Loucy (cell line): ENCODE results near the gene KCNN3.
A peak's percentile ranks its signal among the peaks of the same experiment; 100 is the strongest.

Experiments used
- H2AFZ ChIP-seq: fragments of 200-600 bp; sonication (generic); 2 replicates; pipeline ENCODE4 v1.6.0; 2016; ENCODE audit warnings: antibody characterized with exemption, mild to moderate bottlenecking, low read length, moderate library complexity
- H3F3A ChIP-seq: fragments of 200-600 bp; 2 replicates; pipeline ENCODE4 v1.6.0; 2016; ENCODE audit warnings: antibody characterized with exemption, low read depth, mild to moderate bottlenecking
- H3K27me3 ChIP-seq: fragments of 200-600 bp; sonication (generic); 2 replicates; pipeline ENCODE4 v1.6.1; 2014; ENCODE audit warnings: low read length, mild to moderate bottlenecking; ENCODE audit not compliant: insufficient read depth, poor library complexity, severe bottlenecking
- H3K36me3 ChIP-seq: fragments of 200-600 bp; sonication (generic); 2 replicates; pipeline ENCODE4 v1.6.1; 2016; ENCODE audit warnings: low read length; ENCODE audit not compliant: insufficient read depth
- H3K4me1 ChIP-seq: fragments of 200-600 bp; sonication (generic); 2 replicates; pipeline ENCODE4 v1.5.1; 2014; ENCODE audit warnings: low read length, mild to moderate bottlenecking; ENCODE audit not compliant: insufficient read depth, poor library complexity, severe bottlenecking
- H3K4me2 ChIP-seq: fragments of 200-600 bp; sonication (generic); 2 replicates; pipeline ENCODE4 v1.6.0; 2014; ENCODE audit warnings: antibody characterized with exemption, low read length, low read depth, mild to moderate bottlenecking; ENCODE audit not compliant: poor library complexity, severe bottlenecking
- H3K4me3 ChIP-seq: fragments of 200-600 bp; sonication (generic); 2 replicates; pipeline ENCODE4 v1.5.1; 2014; ENCODE audit warnings: low read length, mild to moderate bottlenecking, mixed read lengths; ENCODE audit not compliant: poor library complexity, severe bottlenecking
- H3K79me2 ChIP-seq: fragments of 200-600 bp; sonication (generic); 2 replicates; pipeline ENCODE4 v1.6.1; 2014; ENCODE audit warnings: low read length; ENCODE audit not compliant: insufficient read depth
- H3K9ac ChIP-seq: fragments of 200-600 bp; sonication (generic); 2 replicates; pipeline ENCODE4 v1.6.0; 2014; ENCODE audit warnings: mild to moderate bottlenecking, low read depth, low read length, moderate library complexity; ENCODE audit not compliant: poor library complexity, severe bottlenecking
- H3K9me2 ChIP-seq: fragments of 200-600 bp; sonication (generic); replicated peaks from 2 replicates; pipeline ENCODE4 v1.6.1; 2016; ENCODE audit warnings: low read depth, low read length, mixed read lengths
- H3K9me3 ChIP-seq: fragments of 200-600 bp; sonication (generic); 2 replicates; pipeline ENCODE4 v1.6.1; 2014; ENCODE audit warnings: mild to moderate bottlenecking, antibody characterized with exemption, low read length, low read depth; ENCODE audit not compliant: insufficient read depth
- H4K20me1 ChIP-seq: fragments of 200-600 bp; sonication (generic); 2 replicates; pipeline ENCODE4 v1.6.0; 2014; ENCODE audit warnings: antibody characterized with exemption, low read length, mild to moderate bottlenecking; ENCODE audit not compliant: insufficient read depth, poor library complexity, severe bottlenecking
- CTCF ChIP-seq: fragments of 200-600 bp; sonication (generic); conservative IDR thresholded peaks from 2 replicates; pipeline ENCODE4 v1.5.1; 2014; ENCODE audit warnings: mild to moderate bottlenecking, antibody characterized with exemption, low read length
- EZH2phosphoT487 ChIP-seq: fragments of 200-600 bp; IDR thresholded peaks from 2 replicates; pipeline ENCODE4 v1.6.1; 2018; ENCODE audit warnings: antibody characterized with exemption, mild to moderate bottlenecking, moderate library complexity, borderline replicate concordance

Gene KCNN3

GRCh38 chr1:154865442-154866256 lies 4.4 kb downstream of the KCNN3 start:
- Histone ChIP-seq H3K9me3 (no peaks in the 10 kb centered on the region), H3K9ac (peak overlapping the region; percentile 22), H3F3A (no peaks in the 10 kb centered on the region), H3K36me3 (no peaks in the 10 kb centered on the region), H3K4me1 (peaks cover 31% of the 10 kb centered on the region), H3K4me2 (no peak overlapping the region), H3K4me3 (no peak overlapping the region), H3K79me2 (no peaks in the 10 kb centered on the region), H3K27me3 (no peaks in the 10 kb centered on the region), H3K9me2 (no peaks in the 10 kb centered on the region), H4K20me1 (no peaks in the 10 kb centered on the region), H2AFZ (no peak overlapping the region)
- no peak for TF ChIP-seq CTCF
- no peak for TF ChIP-seq EZH2phosphoT487

GRCh38 chr1:154864189-154864975 lies 5.7 kb downstream of the KCNN3 start:
- no peaks in the 10 kb centered on the region for H3K9me2 ChIP-seq
- no peaks in the 10 kb centered on the region for H3K9me3 ChIP-seq
- H3K79me2 ChIP-seq, result no peaks in the 10 kb centered on the region
- H4K20me1 ChIP-seq, result no peaks in the 10 kb centered on the region
- no peak overlapping the region for H3K4me3 ChIP-seq
- H3K9ac ChIP-seq, result peak overlapping the region; percentile 22
- TF ChIP-seq CTCF, result no peak
- TF ChIP-seq EZH2phosphoT487, result no peak
- H3K36me3 ChIP-seq, result no peaks in the 10 kb centered on the region
- no peaks in the 10 kb centered on the region for H3K27me3 ChIP-seq
- no peak overlapping the region for H2AFZ ChIP-seq
- peaks cover 39% of the 10 kb centered on the region for H3K4me1 ChIP-seq
- H3F3A ChIP-seq, result no peaks in the 10 kb centered on the region
- no peak overlapping the region for H3K4me2 ChIP-seq

GRCh38 chr1:154863315-154864174 lies 6.5 kb downstream of the KCNN3 start:
- Histone ChIP-seq H4K20me1 (no peaks in the 10 kb centered on the region), H3K36me3 (no peaks in the 10 kb centered on the region), H3K4me1 (peaks cover 39% of the 10 kb centered on the region), H3F3A (no peaks in the 10 kb centered on the region), H3K9me2 (no peaks in the 10 kb centered on the region), H2AFZ (no peak overlapping the region), H3K27me3 (no peaks in the 10 kb centered on the region), H3K4me3 (no peak overlapping the region), H3K9me3 (no peaks in the 10 kb centered on the region), H3K79me2 (no peaks in the 10 kb centered on the region), H3K9ac (no peak overlapping the region), H3K4me2 (no peak overlapping the region)
- TF ChIP-seq EZH2phosphoT487, result no peak
- peak; percentile 50 for TF ChIP-seq CTCF
